Urothelium cell line (cell line): Measurements from ENCODE around the gene MRPL58.

Experiments used
- DNase-seq: peaks from one replicate; pipeline ENCODE4 v3.0.0; 2011; ENCODE audit warnings: low spot score, mixed read lengths
- FAIRE-seq: peaks from 2 replicates; lab custom pipeline; 2011; peaks lifted over from hg19 to GRCh38; lab: Jason Lieb, UNC

Gene MRPL58

DNA sequence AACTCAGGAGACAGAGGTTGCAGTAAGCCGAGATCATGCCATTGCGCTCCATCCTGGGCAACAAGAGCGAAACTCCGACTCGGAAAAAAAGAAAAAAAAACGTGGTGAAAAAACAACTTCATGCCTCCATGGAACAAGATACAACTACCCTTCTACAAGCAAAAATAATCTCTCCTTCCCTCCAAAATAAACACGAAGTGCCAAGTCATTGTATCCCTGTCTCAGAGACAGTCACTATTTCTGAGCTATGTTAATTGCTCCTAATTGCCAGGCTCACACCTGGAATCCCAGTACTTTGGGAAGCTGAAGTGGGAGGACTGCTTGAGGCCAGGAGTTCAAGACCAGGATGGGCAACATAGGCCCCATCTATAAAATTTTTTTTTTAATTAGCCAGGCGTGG, 56.3 kb downstream of the MRPL58 start:
- DNase-seq (no peak), FAIRE-seq (no peak)

DNA sequence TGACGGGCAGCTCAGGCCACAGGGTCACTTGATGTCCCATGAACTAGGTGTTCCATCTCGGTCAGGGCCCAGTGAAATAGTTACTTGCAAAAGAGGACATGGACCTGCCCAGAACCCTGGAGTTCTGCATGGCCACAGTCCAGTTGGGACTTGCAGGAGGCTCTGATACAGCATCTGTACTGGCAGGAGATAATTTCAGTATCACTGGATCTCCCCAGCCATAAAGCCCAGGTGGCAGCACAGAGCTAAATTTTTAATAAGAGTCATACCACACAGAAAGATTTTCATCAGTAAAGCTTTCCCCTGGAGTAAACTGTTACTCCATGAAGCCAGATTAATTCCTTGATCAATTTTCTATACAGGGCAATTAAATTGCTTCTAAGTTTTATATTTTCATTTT, 57.3 kb downstream of the MRPL58 start:
- DNase-seq (no peak), FAIRE-seq (no peak)
